Thoracic aorta (tissue), 2 donors: ENCODE results near the gene ODF4. TPM values are rescaled to one million over a fixed set of nuclear protein-coding genes. Genes with fewer than 3 reads are reported as not detected.
"Not testable (repeated sequence)": the region's sequence is repeated elsewhere in the genome, so short reads cannot be mapped to it uniquely, and the experiment has no call there.

Experiments used
- ATAC-seq: fragments of 150-250 bp; one replicate; pipeline ENCODE4 v1.8.0; 2017; ENCODE audit warnings: low read depth; ENCODE audit not compliant: insufficient number of reproducible peaks, low FRiP score
- DNase-seq: peaks from one replicate; pipeline ENCODE4 v3.0.0-alpha.2; 2020; ENCODE audit warnings: low spot score
- H3K27ac ChIP-seq, 2 donors: fragments of 200-600 bp; sonication (generic); 1 replicate in 1 of 2; 2 replicates in 1 of 2; pipeline ENCODE4 v1.5.1; 2016; ENCODE audit warnings: mild to moderate bottlenecking in 2 of 2, moderate library complexity in 2 of 2
- H3K27me3 ChIP-seq: fragments of 200-600 bp; sonication (generic); replicated peaks from 2 replicates; pipeline ENCODE4 v1.6.0; 2016; ENCODE audit warnings: mild to moderate bottlenecking; ENCODE audit not compliant: insufficient read depth
- H3K36me3 ChIP-seq: fragments of 200-600 bp; sonication (generic); one replicate; pipeline ENCODE4 v1.5.1; 2016
- H3K4me1 ChIP-seq, 2 donors: fragments of 200-600 bp; sonication (generic); 1 replicate in 1 of 2; 2 replicates in 1 of 2; pipeline versions ENCODE4 v1.5.1 to v1.6.0; 2016; ENCODE audit warnings: low read depth in 2 of 2, mild to moderate bottlenecking in 1 of 2; ENCODE audit not compliant: control insufficient read depth in 1 of 2
- H3K4me3 ChIP-seq: fragments of 200-600 bp; sonication (generic); 2 replicates; pipeline ENCODE4 v1.5.1; 2016; ENCODE audit warnings: mild to moderate bottlenecking
- H3K9me3 ChIP-seq: fragments of 200-600 bp; sonication (generic); 2 replicates; pipeline ENCODE4 v1.5.1; 2016
- CTCF ChIP-seq: fragments of 200-600 bp; sonication (generic); IDR thresholded peaks from one replicate; pipeline ENCODE4 v1.5.1; 2019; ENCODE audit warnings: antibody characterized with exemption
- total RNA-seq, 2 donors: library from RNA; depleted of rRNA; stranded (reverse); fragments of >200 nt; gene quantifications; one replicate each; pipeline versions ENCODE4 v1.1.0 to v1.2.3, GENCODE V29; 2016

Gene ODF4
- total RNA-seq, 2 donors from 2014 or later: not detected

GRCh38 chr17:8368193-8368592, 28.6 kb downstream of the ODF4 start:
- Histone ChIP-seq H3K9me3 (no peaks in the 10 kb centered on the region), H3K27ac (no peak overlapping the region), H3K36me3 (peaks cover 17% of the 10 kb centered on the region), H3K4me1 (no peaks in the 10 kb centered on the region), H3K4me3 (no peak overlapping the region), H3K27me3 (no peaks in the 10 kb centered on the region)
- no peak for ATAC-seq
- no peak for DNase-seq
- TF ChIP-seq CTCF: no peak

GRCh38 chr17:8369944-8370343, 30.3 kb downstream of the ODF4 start:
- TF ChIP-seq CTCF: no peak
- H3K27me3 ChIP-seq: no peaks in the 10 kb centered on the region
- no peaks in the 10 kb centered on the region for H3K4me1 ChIP-seq
- DNase-seq: no peak
- H3K9me3 ChIP-seq: no peaks in the 10 kb centered on the region
- no peak for ATAC-seq
- H3K4me3 ChIP-seq: no peak overlapping the region
- H3K36me3 ChIP-seq: peaks cover 13% of the 10 kb centered on the region
- H3K27ac ChIP-seq: no peak overlapping the region

- H3K4me3 ChIP-seq: no peak overlapping the region
- ATAC-seq (no peak), DNase-seq (no peak)
- no peak for TF ChIP-seq CTCF
- H3K4me1 ChIP-seq: peaks cover 7 to 11% of the 10 kb centered on the region in 2 donors
- H3K9me3 ChIP-seq: no peaks in the 10 kb centered on the region
- H3K27ac ChIP-seq: no peak overlapping the region
- no peaks in the 10 kb centered on the region for H3K27me3 ChIP-seq
- H3K36me3 ChIP-seq: peaks cover 13% of the 10 kb centered on the region
These were observed 32.1 kb downstream of the ODF4 start for GRCh38 chr17:8371786-8372185.

GRCh38 chr17:8372422-8372821, 32.8 kb downstream of the ODF4 start:
- Histone ChIP-seq H3K4me1 (peaks cover 7 to 11% of the 10 kb centered on the region in 2 donors), H3K36me3 (peaks cover 13% of the 10 kb centered on the region), H3K9me3 (no peaks in the 10 kb centered on the region), H3K4me3 (no peak overlapping the region), H3K27ac (no peak overlapping the region), H3K27me3 (no peaks in the 10 kb centered on the region)
- TF ChIP-seq CTCF: no peak
- DNase-seq: no peak
- ATAC-seq: no peak

- not testable (repeated sequence) for ATAC-seq, H3K4me3 ChIP-seq, H3K27me3 ChIP-seq, H3K9me3 ChIP-seq, H3K27ac ChIP-seq, DNase-seq
- Histone ChIP-seq H3K4me1 (peaks cover 7 to 11% of the 10 kb centered on the region in 2 donors), H3K36me3 (peaks cover 20% of the 10 kb centered on the region)
These were observed 34.2 kb downstream of the ODF4 start for GRCh38 chr17:8373856-8374255.

GRCh38 chr17:8375738-8376259, 36.2 kb downstream of the ODF4 start:
- Histone ChIP-seq H3K27me3 (no peaks in the 10 kb centered on the region), H3K36me3 (peaks cover 24% of the 10 kb centered on the region), H3K27ac (peak overlapping the region; percentile 64 to 69), H3K9me3 (no peaks in the 10 kb centered on the region), H3K4me1 (peaks cover 7 to 20% of the 10 kb centered on the region in 2 donors), H3K4me3 (peak overlapping the region; percentile 84)
- no peak for TF ChIP-seq CTCF
- no peak for ATAC-seq
- no peak for DNase-seq
